ENCODE results near the gene GFRA1.

The GFRA1 gene

DNA sequence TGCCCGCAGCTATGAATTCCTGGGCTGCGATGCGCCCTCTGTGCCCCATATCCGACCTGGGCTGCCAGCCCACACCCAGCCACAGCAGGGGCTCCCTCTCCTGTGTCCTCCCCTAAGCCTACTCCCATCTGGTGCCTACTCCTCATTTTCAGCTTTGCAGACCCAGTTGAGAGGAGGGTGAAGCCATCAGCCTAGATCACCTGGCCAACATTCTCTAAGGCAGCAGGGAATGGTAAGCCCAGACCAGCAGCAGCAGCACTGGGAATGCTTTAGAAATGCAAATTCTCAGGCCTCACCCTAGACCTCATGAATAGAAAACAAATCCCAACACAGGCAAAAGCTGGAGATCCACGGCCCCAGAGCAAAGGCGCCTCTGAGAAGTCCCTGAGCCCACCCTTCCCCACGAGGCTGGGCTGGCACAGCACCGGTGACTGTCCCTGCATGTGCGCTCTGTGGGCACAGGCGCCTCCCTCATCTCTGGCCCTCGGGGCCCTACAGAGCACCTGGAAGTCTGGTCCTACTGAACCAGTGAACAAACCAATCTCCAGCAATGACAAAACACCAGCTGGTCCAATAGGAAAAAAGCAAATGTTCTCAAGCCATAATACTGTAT, 161.4 kb downstream of the GFRA1 start:
- no peaks in the 10 kb centered on the region for H3K27me3 ChIP-seq (ENCODE audit: insufficient read depth, low read depth)
- no peak overlapping the region for H3K27ac ChIP-seq
- no peaks in the 10 kb centered on the region for H3K79me2 ChIP-seq (ENCODE audit: insufficient read depth, low read depth)
- H3K4me3 ChIP-seq (IDR thresholded peaks at IDR 0.05; ENCODE audit: insufficient read depth, low read depth, low read length) = no peak overlapping the region
- no peak overlapping the region for H3K4me2 ChIP-seq
- H3K4me1 ChIP-seq (ENCODE audit: low read depth, poor library complexity, severe bottlenecking) = no peaks in the 10 kb centered on the region
- H2AFZ ChIP-seq (ENCODE audit: low read depth) = no peak overlapping the region
- no peaks in the 10 kb centered on the region for H3K36me3 ChIP-seq (ENCODE audit: insufficient read depth)
- no peaks in the 10 kb centered on the region for H4K20me1 ChIP-seq (ENCODE audit: insufficient read depth)
- TF ChIP-seq, protein P1, sequence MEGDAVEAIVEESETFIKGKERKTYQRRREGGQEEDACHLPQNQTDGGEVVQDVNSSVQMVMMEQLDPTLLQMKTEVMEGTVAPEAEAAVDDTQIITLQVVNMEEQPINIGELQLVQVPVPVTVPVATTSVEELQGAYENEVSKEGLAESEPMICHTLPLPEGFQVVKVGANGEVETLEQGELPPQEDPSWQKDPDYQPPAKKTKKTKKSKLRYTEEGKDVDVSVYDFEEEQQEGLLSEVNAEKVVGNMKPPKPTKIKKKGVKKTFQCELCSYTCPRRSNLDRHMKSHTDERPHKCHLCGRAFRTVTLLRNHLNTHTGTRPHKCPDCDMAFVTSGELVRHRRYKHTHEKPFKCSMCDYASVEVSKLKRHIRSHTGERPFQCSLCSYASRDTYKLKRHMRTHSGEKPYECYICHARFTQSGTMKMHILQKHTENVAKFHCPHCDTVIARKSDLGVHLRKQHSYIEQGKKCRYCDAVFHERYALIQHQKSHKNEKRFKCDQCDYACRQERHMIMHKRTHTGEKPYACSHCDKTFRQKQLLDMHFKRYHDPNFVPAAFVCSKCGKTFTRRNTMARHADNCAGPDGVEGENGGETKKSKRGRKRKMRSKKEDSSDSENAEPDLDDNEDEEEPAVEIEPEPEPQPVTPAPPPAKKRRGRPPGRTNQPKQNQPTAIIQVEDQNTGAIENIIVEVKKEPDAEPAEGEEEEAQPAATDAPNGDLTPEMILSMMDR (conservative IDR thresholded peaks at IDR 0.05; ENCODE audit: low read depth, low read length) = no peak
- no peak overlapping the region for H3K9ac ChIP-seq

DNA sequence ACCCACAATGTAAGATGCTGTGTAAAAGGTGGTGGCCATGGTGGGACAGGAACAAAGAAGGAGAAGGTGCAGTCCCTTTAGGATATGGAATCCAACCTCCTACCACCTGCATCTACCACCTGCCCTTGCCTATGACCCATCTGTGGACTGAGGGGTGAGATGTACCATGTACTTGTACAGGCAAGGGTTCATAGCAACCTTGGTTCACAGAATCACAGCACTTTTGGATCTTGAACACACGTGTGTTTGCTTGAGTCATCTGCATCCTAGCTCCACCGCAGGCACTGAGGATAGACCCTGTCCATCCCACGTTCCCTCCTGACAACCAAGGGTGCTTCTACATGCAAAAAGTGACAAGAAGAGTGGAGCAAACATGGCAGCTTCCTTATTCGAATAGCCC, 162.3 kb downstream of the GFRA1 start:
- H3K79me2 ChIP-seq (ENCODE audit: insufficient read depth, low read depth) = no peaks in the 10 kb centered on the region
- no peaks in the 10 kb centered on the region for H3K4me1 ChIP-seq (ENCODE audit: low read depth, poor library complexity, severe bottlenecking)
- no peak overlapping the region for H3K4me2 ChIP-seq
- H3K4me3 ChIP-seq (IDR thresholded peaks at IDR 0.05; ENCODE audit: insufficient read depth, low read depth, low read length) = no peak overlapping the region
- TF ChIP-seq, protein P1 (conservative IDR thresholded peaks at IDR 0.05; ENCODE audit: low read depth, low read length) = no peak
- no peak overlapping the region for H3K9ac ChIP-seq
- no peaks in the 10 kb centered on the region for H3K27me3 ChIP-seq (ENCODE audit: insufficient read depth, low read depth)
- H2AFZ ChIP-seq (ENCODE audit: low read depth) = no peak overlapping the region
- H3K36me3 ChIP-seq (ENCODE audit: insufficient read depth) = no peaks in the 10 kb centered on the region
- H3K27ac ChIP-seq = no peak overlapping the region
- no peaks in the 10 kb centered on the region for H4K20me1 ChIP-seq (ENCODE audit: insufficient read depth)

DNA sequence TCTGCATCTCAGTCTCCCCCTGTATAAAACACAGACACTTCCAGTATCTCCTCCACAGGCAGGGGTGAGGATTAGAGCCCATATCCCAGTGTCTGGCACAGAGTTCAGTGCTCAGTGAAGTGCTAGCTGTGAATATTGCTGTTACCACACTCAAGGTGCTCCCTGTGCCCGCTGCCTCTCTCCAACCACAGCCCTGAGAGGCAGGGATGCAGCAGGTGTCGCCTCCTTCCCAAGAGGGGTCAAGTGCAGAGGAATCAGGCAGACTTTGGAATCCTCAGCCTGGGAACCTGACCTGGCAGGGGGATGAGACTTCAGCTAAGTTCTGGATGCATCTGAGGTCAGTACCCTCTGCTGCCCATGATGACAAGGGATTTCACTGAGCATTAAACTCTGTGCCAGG, 163.1 kb downstream of the GFRA1 start:
- no peaks in the 10 kb centered on the region for H4K20me1 ChIP-seq (ENCODE audit: insufficient read depth)
- no peak overlapping the region for H2AFZ ChIP-seq (ENCODE audit: low read depth)
- no peak overlapping the region for H3K27ac ChIP-seq
- no peaks in the 10 kb centered on the region for H3K36me3 ChIP-seq (ENCODE audit: insufficient read depth)
- H3K27me3 ChIP-seq (ENCODE audit: insufficient read depth, low read depth) = no peaks in the 10 kb centered on the region
- H3K4me1 ChIP-seq (ENCODE audit: low read depth, poor library complexity, severe bottlenecking) = no peaks in the 10 kb centered on the region
- H3K4me2 ChIP-seq = no peak overlapping the region
- no peak overlapping the region for H3K9ac ChIP-seq
- TF ChIP-seq, protein P1 (conservative IDR thresholded peaks at IDR 0.05; ENCODE audit: low read depth, low read length) = no peak
- no peak overlapping the region for H3K4me3 ChIP-seq (IDR thresholded peaks at IDR 0.05; ENCODE audit: insufficient read depth, low read depth, low read length)
- H3K79me2 ChIP-seq (ENCODE audit: insufficient read depth, low read depth) = no peaks in the 10 kb centered on the region

DNA sequence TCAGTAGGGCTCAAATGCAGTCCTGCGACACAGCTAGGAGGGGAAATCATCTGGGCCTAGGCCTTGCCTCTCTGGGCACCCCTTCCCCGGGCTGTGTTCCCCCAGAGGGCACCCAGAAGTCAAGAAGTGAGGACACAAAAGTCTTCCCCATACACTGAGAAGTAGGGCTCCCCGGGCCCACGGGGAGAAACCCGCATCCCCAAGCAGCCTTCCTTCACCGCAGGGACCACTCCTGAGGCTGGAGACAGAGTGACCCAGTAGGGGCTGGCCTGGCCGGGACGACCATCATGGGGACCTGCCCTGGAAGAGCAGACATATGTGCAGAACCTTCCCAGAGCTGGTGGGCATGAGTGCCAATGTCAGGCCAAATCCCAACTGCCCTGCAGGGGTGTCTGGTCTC, 163.5 kb downstream of the GFRA1 start:
- H3K4me1 ChIP-seq (ENCODE audit: low read depth, poor library complexity, severe bottlenecking) = no peaks in the 10 kb centered on the region
- H2AFZ ChIP-seq (ENCODE audit: low read depth) = no peak overlapping the region
- no peaks in the 10 kb centered on the region for H4K20me1 ChIP-seq (ENCODE audit: insufficient read depth)
- H3K4me3 ChIP-seq (IDR thresholded peaks at IDR 0.05; ENCODE audit: insufficient read depth, low read depth, low read length) = no peak overlapping the region
- no peak overlapping the region for H3K9ac ChIP-seq
- no peaks in the 10 kb centered on the region for H3K36me3 ChIP-seq (ENCODE audit: insufficient read depth)
- H3K27ac ChIP-seq = no peak overlapping the region
- TF ChIP-seq, protein P1 (conservative IDR thresholded peaks at IDR 0.05; ENCODE audit: low read depth, low read length) = no peak
- H3K4me2 ChIP-seq = no peak overlapping the region
- no peaks in the 10 kb centered on the region for H3K79me2 ChIP-seq (ENCODE audit: insufficient read depth, low read depth)
- H3K27me3 ChIP-seq (ENCODE audit: insufficient read depth, low read depth) = no peaks in the 10 kb centered on the region

All from KMS-11 (cell line).